Measurements from ENCODE around the gene ABCB8. TPM values are rescaled to one million over a fixed set of nuclear protein-coding genes. Genes with fewer than 3 reads are reported as not detected.

The ABCB8 gene
- total and polyA plus RNA-seq, 2 donors (not counting 1 experiment from before 2014, with no cell fraction given), result 41.4 to 69.7 TPM

DNA sequence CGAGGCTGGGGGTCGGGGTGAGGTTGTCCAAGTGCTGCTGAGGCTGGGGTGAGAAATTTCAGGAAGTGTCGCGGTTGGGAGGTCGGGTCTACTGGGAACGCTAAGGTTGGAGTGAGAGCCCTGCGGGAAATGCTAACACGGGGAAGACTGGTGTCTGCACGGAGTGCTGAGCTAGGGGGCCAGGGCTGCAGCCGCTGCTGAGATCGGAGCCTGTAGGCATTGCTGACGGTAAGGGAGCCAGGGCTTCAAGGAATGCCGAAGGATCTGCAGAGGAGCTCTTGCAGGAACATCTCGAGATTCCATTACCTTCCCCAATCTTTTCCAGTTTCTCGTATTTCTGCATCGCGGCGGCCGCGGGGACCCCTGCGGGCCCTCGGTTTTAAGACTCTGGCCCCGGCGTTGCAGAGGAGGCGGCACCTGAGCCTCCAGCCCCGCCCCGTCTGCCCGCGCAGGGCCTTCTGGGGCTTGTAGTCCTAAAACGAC lies 29.3 kb downstream of the ABCB8 start, which contains the start of gene CDK5:
Gene CDK5, minus strand, starts transcription at position 392 of the 483 bp plus-strand sequence. Its CDS starts 49 bp downstream, at position 343.
- H3K9ac ChIP-seq (ENCODE audit: low read length), result peak within 1 kb of the TSS; percentile 89
- H3K4me1 Mint-ChIP-seq, result peaks cover 39% of the 10 kb centered on the region
- no peaks in the 10 kb centered on the region for H3K27me3 ChIP-seq (replicated peaks in 1 of 4; ENCODE audit: control extremely low read depth in 1 of 4, control insufficient read depth in 3 of 4, insufficient read depth in 4 of 4, low read length in 3 of 4)
- no peak for DNase-seq
- intact Hi-C loops (cut with micrococcal nuclease), result loop anchor here (1.0 to 5.0 kb wide), 2 partner anchors 45 to 170 kb away; partner anchors contain the start of gene ABCF2
- peaks cover 2% of the 10 kb centered on the region for H3K27me3 Mint-ChIP-seq
- H3K79me2 ChIP-seq (ENCODE audit: control insufficient read depth, insufficient read depth, low read length), result peaks cover 37% of the 10 kb centered on the region
- peaks cover 27% of the 10 kb centered on the region for H4K20me1 ChIP-seq (ENCODE audit: control insufficient read depth, insufficient read depth, low read length, poor library complexity, severe bottlenecking)
- TF ChIP-seq EZH2 (IDR thresholded peaks at IDR 0.05; ENCODE audit: borderline replicate concordance, insufficient read depth, low read depth, low read length, poor library complexity, severe bottlenecking), result no peak
- TF ChIP-seq, protein P1, sequence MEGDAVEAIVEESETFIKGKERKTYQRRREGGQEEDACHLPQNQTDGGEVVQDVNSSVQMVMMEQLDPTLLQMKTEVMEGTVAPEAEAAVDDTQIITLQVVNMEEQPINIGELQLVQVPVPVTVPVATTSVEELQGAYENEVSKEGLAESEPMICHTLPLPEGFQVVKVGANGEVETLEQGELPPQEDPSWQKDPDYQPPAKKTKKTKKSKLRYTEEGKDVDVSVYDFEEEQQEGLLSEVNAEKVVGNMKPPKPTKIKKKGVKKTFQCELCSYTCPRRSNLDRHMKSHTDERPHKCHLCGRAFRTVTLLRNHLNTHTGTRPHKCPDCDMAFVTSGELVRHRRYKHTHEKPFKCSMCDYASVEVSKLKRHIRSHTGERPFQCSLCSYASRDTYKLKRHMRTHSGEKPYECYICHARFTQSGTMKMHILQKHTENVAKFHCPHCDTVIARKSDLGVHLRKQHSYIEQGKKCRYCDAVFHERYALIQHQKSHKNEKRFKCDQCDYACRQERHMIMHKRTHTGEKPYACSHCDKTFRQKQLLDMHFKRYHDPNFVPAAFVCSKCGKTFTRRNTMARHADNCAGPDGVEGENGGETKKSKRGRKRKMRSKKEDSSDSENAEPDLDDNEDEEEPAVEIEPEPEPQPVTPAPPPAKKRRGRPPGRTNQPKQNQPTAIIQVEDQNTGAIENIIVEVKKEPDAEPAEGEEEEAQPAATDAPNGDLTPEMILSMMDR (IDR thresholded peaks at IDR 0.05), result no peak
- no peaks in the 10 kb centered on the region for H3K9me3 Mint-ChIP-seq (ENCODE audit: insufficient read depth)
- peak; percentile 0 for ATAC-seq (ENCODE audit: low read depth)
- no peaks in the 10 kb centered on the region for H3K9me3 ChIP-seq (ENCODE audit: control extremely low read depth in 1 of 3, control insufficient read depth in 2 of 3, insufficient read depth in 1 of 3, low read length in 2 of 3)
- H2AFZ ChIP-seq (ENCODE audit: insufficient read depth, low read depth, low read length, poor library complexity, severe bottlenecking), result peak within 1 kb of the TSS; percentile 98
- peak within 1 kb of the TSS; percentile 94 for H3K27ac Mint-ChIP-seq
- CTCF ChIA-PET, result interaction anchor here (1.6 kb wide), 1 partner anchor 39 kb away, joined by 4 read pairs; no protein-coding TSS in a partner anchor
- no peaks in the 10 kb centered on the region for H3K36me3 ChIP-seq (replicated peaks in 1 of 2; ENCODE audit: control extremely low read depth in 1 of 2, control insufficient read depth in 1 of 2, extremely low read depth in 1 of 2, insufficient read depth in 2 of 2, low read length in 1 of 2)
- H3K27ac ChIP-seq (ENCODE audit: low read length in 2 of 2), result peak within 1 kb of the TSS; percentile 79 to 82
- peak within 1 kb of the TSS; percentile 72 to 91 (median 85) for H3K4me3 ChIP-seq (ENCODE audit: control extremely low read depth in 1 of 5, extremely low read depth in 1 of 5, insufficient read depth in 1 of 5, low read depth in 2 of 5, low read length in 4 of 5)
- peaks cover 23 to 40% of the 10 kb centered on the region in 2 donors for H3K4me1 ChIP-seq (ENCODE audit: control insufficient read depth in 2 of 2, insufficient read depth in 2 of 2, low read length in 2 of 2)
- POLR2A ChIA-PET, result interaction anchor here (1.3 kb wide), 1 partner anchor 44 kb away, joined by 7 read pairs; no protein-coding TSS in a partner anchor
- H3K4me3 Mint-ChIP-seq, result peak within 1 kb of the TSS; percentile 96
- WGBS (ENCODE audit: insufficient coverage), result under 1% methylated on average over 30 of the region's 30 CpGs
- peak within 1 kb of the TSS; percentile 100 for H3K4me2 ChIP-seq (replicated peaks; ENCODE audit: low read depth, low read length, poor library complexity, severe bottlenecking)
